Breast epithelium (tissue), 3 donors: ENCODE measurements around the gene TSPEAR.

Source experiments
- CTCF ChIP-seq, 3 donors: fragments of 450-650 bp; IDR thresholded peaks; one replicate each; pipeline ENCODE4 v1.5.1; 2016 to 2017; ENCODE audit warnings: antibody characterized with exemption in 3 of 3, mild to moderate bottlenecking in 3 of 3, moderate library complexity in 3 of 3
- POLR2A ChIP-seq: fragments of 450-650 bp; IDR thresholded peaks from one replicate; pipeline ENCODE4 v1.6.1; 2016; ENCODE audit warnings: antibody characterized with exemption, mild to moderate bottlenecking, moderate library complexity
- POLR2AphosphoS5 ChIP-seq, 3 donors: sonication (generic); formaldehyde crosslinking; IDR thresholded peaks; one replicate each; pipeline ENCODE4 v1.6.1; 2017; ENCODE audit warnings: antibody characterized with exemption in 3 of 3

DNA sequence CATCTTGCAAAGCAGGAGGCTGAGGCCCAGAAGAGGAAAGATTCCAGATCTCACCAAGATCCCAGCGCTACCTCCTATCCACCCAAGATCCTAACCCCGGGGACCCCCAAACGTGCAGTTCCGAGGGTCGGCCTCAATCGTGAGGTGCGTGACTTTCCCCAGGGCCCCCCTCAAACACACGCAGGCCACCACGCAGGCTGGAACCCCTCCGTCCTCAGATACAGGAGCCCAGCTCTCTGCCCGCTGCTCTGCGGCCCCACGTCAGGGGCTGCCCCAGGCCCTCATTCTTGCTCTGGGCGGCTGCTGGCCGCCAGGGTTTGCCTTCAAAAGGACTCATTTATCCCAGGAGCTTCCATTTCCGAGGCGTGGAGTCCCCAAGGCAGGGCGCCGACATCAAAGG lies 211.3 kb downstream of the TSPEAR start:
- TF ChIP-seq CTCF (IDR thresholded peaks at IDR 0.05), result no peak
- TF ChIP-seq POLR2A, result no peak
- no peak for TF ChIP-seq POLR2AphosphoS5 (IDR thresholded peaks at IDR 0.05)
